SK-N-SH treated with all-trans-retinoic acid at 6 μM for 48 hours (cell line): Measurements from ENCODE around the gene METTL8.
"Not testable (repeated sequence)": the region's sequence is repeated elsewhere in the genome, so short reads cannot be mapped to it uniquely, and the experiment has no call there.

Experiments used
- ATAC-seq: fragments of 200-7000 bp; cut with Tn5 transposase; 3 replicates; pipeline ENCODE4 v1.9.1; 2020; ENCODE audit warnings: mild to moderate bottlenecking, moderate library complexity
- ARNTL ChIP-seq: fragments of 450-650 bp; formaldehyde crosslinking; IDR thresholded peaks from 2 replicates; pipeline ENCODE4 v1.5.0; 2020; ENCODE audit warnings: low read depth, mild to moderate bottlenecking, moderate library complexity, borderline replicate concordance
- BACH2 ChIP-seq: fragments of 250-450 bp; sonication (Bioruptor Pico); IDR thresholded peaks from 2 replicates; pipeline ENCODE4 v1.9.0; 2021; ENCODE audit warnings: mild to moderate bottlenecking, borderline replicate concordance
- CSDC2 ChIP-seq: fragments of 250-450 bp; sonication (Bioruptor Pico); IDR thresholded peaks from 2 replicates; pipeline ENCODE4 v1.5.0; 2020; ENCODE audit warnings: mild to moderate bottlenecking, moderate library complexity
- ESRRG ChIP-seq: fragments of 250-450 bp; sonication (Bioruptor Pico); IDR thresholded peaks from 2 replicates; pipeline ENCODE4 v1.6.1; 2021; ENCODE audit warnings: mild to moderate bottlenecking
- GLIS3 ChIP-seq: fragments of 250-450 bp; sonication (Bioruptor Pico); IDR thresholded peaks from 2 replicates; pipeline ENCODE4 v1.5.0; 2020; ENCODE audit warnings: mild to moderate bottlenecking, moderate library complexity
- ISL1 ChIP-seq: fragments of 250-450 bp; sonication (Bioruptor Pico); IDR thresholded peaks from 2 replicates; pipeline ENCODE4 v2.1.2; 2022; ENCODE audit warnings: mild to moderate bottlenecking, moderate library complexity
- OSR1 ChIP-seq: fragments of 250-450 bp; sonication (Bioruptor Pico); IDR thresholded peaks from 2 replicates; pipeline ENCODE4 v1.8.0; 2022; ENCODE audit warnings: moderate library complexity, mild to moderate bottlenecking, inconsistent platforms
- PPARA ChIP-seq: fragments of 250-450 bp; sonication (Bioruptor Pico); IDR thresholded peaks from 2 replicates; pipeline ENCODE4 v1.5.0; 2020; ENCODE audit warnings: mild to moderate bottlenecking, borderline replicate concordance
- RARB ChIP-seq: fragments of 250-450 bp; sonication (Bioruptor Pico); IDR thresholded peaks from 2 replicates; pipeline ENCODE4 v1.8.0; 2021; ENCODE audit warnings: mild to moderate bottlenecking, moderate library complexity
- SNAI2 ChIP-seq: fragments of 250-450 bp; sonication (Bioruptor Pico); IDR thresholded peaks from 2 replicates; pipeline ENCODE4 v1.5.0; 2020; ENCODE audit warnings: mild to moderate bottlenecking, moderate library complexity
- TCF4 ChIP-seq: fragments of 250-450 bp; sonication (Bioruptor Pico); IDR thresholded peaks from 2 replicates; pipeline ENCODE4 v1.8.0; 2021; ENCODE audit warnings: mild to moderate bottlenecking, moderate library complexity, borderline replicate concordance
- TOX ChIP-seq: fragments of 250-450 bp; sonication (Bioruptor Pico); IDR thresholded peaks from 2 replicates; pipeline ENCODE4 v1.8.0; 2021; ENCODE audit warnings: mild to moderate bottlenecking, moderate library complexity, borderline replicate concordance
- ZC3H10 ChIP-seq: fragments of 250-450 bp; sonication (Bioruptor Pico); IDR thresholded peaks from 2 replicates; pipeline ENCODE4 v1.5.1; 2021; ENCODE audit warnings: mild to moderate bottlenecking, moderate library complexity
- ZFP3 ChIP-seq: fragments of 250-450 bp; sonication (Bioruptor Pico); IDR thresholded peaks from 2 replicates; pipeline ENCODE4 v1.5.0; 2020; ENCODE audit warnings: mild to moderate bottlenecking, moderate library complexity
- ZFP30 ChIP-seq: fragments of 450-650 bp; formaldehyde crosslinking; IDR thresholded peaks from 2 replicates; pipeline ENCODE4 v1.5.0; 2022; ENCODE audit warnings: mild to moderate bottlenecking, moderate library complexity
- ZNF565 ChIP-seq: fragments of 450-650 bp; formaldehyde crosslinking; conservative IDR thresholded peaks from 2 replicates; pipeline ENCODE4 v1.5.0; 2020; ENCODE audit warnings: low read depth, mild to moderate bottlenecking, moderate library complexity
- ZNF8 ChIP-seq: fragments of 450-650 bp; formaldehyde crosslinking; IDR thresholded peaks from 2 replicates; pipeline ENCODE4 v1.5.0; 2020; ENCODE audit warnings: mild to moderate bottlenecking, moderate library complexity
- TF ChIP-seq, protein P1 (sequence below): fragments of 250-450 bp; sonication (Bioruptor Pico); IDR thresholded peaks from 2 replicates; pipeline ENCODE4 v1.5.1; 2021; ENCODE audit warnings: mild to moderate bottlenecking, moderate library complexity
- TF ChIP-seq, protein P2 (sequence below): fragments of 250-450 bp; sonication (Bioruptor Pico); IDR thresholded peaks from 2 replicates; pipeline ENCODE4 v1.8.0; 2021; ENCODE audit warnings: low read depth, mild to moderate bottlenecking, moderate library complexity, borderline replicate concordance
- TF ChIP-seq, protein P3 (sequence below): fragments of 250-450 bp; sonication (Bioruptor Pico); IDR thresholded peaks from 2 replicates; pipeline ENCODE4 v1.5.0; 2020; ENCODE audit warnings: mild to moderate bottlenecking, moderate library complexity
- TF ChIP-seq, protein P4 (sequence below): fragments of 250-450 bp; sonication (Bioruptor Pico); IDR thresholded peaks from 2 replicates; pipeline ENCODE4 v1.5.1; 2020; ENCODE audit warnings: low read depth, mild to moderate bottlenecking, moderate library complexity
- TF ChIP-seq, protein P5 (sequence below): fragments of 250-450 bp; sonication (Bioruptor Pico); IDR thresholded peaks from 2 replicates; pipeline ENCODE4 v1.8.0; 2020; ENCODE audit warnings: mild to moderate bottlenecking, moderate library complexity, borderline replicate concordance

The METTL8 gene

DNA sequence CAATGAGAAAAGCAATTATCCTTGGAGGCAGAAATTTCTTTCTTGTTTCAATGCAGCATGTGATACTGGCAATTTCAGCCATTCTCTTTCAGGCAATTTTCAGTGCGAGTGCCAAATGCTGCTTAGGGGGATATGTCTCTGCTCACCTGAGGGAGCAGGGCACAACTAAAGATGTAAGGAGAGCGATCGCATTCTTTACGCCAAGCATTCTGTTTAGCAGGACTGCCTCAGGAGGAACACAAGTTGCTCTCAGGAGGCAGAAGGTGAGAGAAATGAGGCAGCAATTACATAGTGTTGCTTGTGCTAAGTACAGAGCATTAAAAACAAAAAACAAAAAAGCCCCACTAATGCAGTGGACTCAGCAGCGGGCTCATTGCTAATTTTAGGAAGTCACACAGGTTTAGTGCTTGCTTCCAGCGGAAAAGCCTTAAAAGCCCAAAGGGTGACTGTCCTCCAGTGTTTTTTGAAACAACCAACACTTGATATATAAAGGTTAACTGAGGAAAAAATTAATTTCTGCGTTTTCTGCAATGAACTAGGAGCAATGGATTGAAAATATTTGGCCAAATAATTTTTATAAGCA is 116.9 kb downstream of the METTL8 start:
- no peak for TF ChIP-seq ZC3H10
- TF ChIP-seq ZFP30 (CRISPR knock-in tag): no peak
- TF ChIP-seq, protein P1, sequence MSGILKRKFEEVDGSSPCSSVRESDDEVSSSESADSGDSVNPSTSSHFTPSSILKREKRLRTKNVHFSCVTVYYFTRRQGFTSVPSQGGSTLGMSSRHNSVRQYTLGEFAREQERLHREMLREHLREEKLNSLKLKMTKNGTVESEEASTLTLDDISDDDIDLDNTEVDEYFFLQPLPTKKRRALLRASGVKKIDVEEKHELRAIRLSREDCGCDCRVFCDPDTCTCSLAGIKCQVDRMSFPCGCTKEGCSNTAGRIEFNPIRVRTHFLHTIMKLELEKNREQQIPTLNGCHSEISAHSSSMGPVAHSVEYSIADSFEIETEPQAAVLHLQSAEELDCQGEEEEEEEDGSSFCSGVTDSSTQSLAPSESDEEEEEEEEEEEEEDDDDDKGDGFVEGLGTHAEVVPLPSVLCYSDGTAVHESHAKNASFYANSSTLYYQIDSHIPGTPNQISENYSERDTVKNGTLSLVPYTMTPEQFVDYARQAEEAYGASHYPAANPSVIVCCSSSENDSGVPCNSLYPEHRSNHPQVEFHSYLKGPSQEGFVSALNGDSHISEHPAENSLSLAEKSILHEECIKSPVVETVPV: no peak
- TF ChIP-seq, protein P2, sequence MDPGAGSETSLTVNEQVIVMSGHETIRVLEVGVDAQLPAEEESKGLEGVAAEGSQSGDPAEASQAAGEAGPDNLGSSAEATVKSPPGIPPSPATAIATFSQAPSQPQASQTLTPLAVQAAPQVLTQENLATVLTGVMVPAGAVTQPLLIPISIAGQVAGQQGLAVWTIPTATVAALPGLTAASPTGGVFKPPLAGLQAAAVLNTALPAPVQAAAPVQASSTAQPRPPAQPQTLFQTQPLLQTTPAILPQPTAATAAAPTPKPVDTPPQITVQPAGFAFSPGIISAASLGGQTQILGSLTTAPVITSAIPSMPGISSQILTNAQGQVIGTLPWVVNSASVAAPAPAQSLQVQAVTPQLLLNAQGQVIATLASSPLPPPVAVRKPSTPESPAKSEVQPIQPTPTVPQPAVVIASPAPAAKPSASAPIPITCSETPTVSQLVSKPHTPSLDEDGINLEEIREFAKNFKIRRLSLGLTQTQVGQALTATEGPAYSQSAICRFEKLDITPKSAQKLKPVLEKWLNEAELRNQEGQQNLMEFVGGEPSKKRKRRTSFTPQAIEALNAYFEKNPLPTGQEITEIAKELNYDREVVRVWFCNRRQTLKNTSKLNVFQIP (CRISPR knock-in tag): no peak
- TF ChIP-seq GLIS3 (CRISPR knock-in tag): no peak
- TF ChIP-seq ZFP3: no peak
- TF ChIP-seq OSR1 (CRISPR knock-in tag): no peak
- no peak for ATAC-seq

DNA sequence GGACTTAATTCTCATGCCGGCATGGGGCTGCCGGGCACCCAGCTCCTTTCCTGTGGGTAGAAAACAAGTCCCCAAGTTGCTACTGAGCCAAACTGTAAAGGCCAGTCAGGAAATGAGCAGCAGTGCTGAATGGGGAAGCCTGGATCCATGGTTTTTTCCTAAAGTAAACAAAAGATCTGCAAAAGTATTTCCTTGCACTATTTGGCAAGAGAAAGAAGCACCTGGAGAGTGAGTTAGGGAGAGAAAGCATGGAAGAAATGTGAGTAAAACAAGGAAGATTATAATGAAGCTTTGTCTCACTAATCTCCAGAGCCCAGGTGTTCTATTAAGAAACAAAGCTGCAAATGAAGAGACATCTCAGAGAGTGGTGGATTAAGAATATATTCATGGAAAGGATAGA is 117.6 kb downstream of the METTL8 start:
- no peak for ATAC-seq
- no peak for TF ChIP-seq TOX (CRISPR knock-in tag)
- TF ChIP-seq ZNF565 (CRISPR knock-in tag): no peak
- no peak for TF ChIP-seq ZNF8 (CRISPR knock-in tag)
- TF ChIP-seq CSDC2: no peak
- TF ChIP-seq, protein P3, sequence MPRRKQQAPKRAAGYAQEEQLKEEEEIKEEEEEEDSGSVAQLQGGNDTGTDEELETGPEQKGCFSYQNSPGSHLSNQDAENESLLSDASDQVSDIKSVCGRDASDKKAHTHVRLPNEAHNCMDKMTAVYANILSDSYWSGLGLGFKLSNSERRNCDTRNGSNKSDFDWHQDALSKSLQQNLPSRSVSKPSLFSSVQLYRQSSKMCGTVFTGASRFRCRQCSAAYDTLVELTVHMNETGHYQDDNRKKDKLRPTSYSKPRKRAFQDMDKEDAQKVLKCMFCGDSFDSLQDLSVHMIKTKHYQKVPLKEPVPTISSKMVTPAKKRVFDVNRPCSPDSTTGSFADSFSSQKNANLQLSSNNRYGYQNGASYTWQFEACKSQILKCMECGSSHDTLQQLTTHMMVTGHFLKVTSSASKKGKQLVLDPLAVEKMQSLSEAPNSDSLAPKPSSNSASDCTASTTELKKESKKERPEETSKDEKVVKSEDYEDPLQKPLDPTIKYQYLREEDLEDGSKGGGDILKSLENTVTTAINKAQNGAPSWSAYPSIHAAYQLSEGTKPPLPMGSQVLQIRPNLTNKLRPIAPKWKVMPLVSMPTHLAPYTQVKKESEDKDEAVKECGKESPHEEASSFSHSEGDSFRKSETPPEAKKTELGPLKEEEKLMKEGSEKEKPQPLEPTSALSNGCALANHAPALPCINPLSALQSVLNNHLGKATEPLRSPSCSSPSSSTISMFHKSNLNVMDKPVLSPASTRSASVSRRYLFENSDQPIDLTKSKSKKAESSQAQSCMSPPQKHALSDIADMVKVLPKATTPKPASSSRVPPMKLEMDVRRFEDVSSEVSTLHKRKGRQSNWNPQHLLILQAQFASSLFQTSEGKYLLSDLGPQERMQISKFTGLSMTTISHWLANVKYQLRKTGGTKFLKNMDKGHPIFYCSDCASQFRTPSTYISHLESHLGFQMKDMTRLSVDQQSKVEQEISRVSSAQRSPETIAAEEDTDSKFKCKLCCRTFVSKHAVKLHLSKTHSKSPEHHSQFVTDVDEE (CRISPR knock-in tag): no peak
- no peak for TF ChIP-seq ISL1 (CRISPR knock-in tag)
- no peak for TF ChIP-seq PPARA (CRISPR knock-in tag)
- no peak for TF ChIP-seq TCF4 (CRISPR knock-in tag)
- no peak for TF ChIP-seq RARB
- TF ChIP-seq SNAI2: no peak
- TF ChIP-seq, protein P4, sequence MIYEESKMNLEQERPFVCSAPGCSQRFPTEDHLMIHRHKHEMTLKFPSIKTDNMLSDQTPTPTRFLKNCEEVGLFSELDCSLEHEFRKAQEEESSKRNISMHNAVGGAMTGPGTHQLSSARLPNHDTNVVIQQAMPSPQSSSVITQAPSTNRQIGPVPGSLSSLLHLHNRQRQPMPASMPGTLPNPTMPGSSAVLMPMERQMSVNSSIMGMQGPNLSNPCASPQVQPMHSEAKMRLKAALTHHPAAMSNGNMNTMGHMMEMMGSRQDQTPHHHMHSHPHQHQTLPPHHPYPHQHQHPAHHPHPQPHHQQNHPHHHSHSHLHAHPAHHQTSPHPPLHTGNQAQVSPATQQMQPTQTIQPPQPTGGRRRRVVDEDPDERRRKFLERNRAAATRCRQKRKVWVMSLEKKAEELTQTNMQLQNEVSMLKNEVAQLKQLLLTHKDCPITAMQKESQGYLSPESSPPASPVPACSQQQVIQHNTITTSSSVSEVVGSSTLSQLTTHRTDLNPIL (CRISPR knock-in tag): no peak
- no peak for TF ChIP-seq GLIS3 (CRISPR knock-in tag)
- no peak for TF ChIP-seq BACH2 (CRISPR knock-in tag)
- no peak for TF ChIP-seq ARNTL

- ATAC-seq: no peak
These were observed 118.0 kb downstream of the METTL8 start for GRCh38 chr2:171315781-171316180.

GRCh38 chr2:171312182-171312581 is 121.6 kb downstream of the METTL8 start:
- not testable (repeated sequence) for ATAC-seq

More at GRCh38 chr2:171315781-171316180, 118.0 kb downstream of the METTL8 start:
- no peak for TF ChIP-seq SNAI2
- TF ChIP-seq TOX (CRISPR knock-in tag): no peak
- TF ChIP-seq, protein P5, sequence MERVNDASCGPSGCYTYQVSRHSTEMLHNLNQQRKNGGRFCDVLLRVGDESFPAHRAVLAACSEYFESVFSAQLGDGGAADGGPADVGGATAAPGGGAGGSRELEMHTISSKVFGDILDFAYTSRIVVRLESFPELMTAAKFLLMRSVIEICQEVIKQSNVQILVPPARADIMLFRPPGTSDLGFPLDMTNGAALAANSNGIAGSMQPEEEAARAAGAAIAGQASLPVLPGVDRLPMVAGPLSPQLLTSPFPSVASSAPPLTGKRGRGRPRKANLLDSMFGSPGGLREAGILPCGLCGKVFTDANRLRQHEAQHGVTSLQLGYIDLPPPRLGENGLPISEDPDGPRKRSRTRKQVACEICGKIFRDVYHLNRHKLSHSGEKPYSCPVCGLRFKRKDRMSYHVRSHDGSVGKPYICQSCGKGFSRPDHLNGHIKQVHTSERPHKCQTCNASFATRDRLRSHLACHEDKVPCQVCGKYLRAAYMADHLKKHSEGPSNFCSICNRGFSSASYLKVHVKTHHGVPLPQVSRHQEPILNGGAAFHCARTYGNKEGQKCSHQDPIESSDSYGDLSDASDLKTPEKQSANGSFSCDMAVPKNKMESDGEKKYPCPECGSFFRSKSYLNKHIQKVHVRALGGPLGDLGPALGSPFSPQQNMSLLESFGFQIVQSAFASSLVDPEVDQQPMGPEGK (CRISPR knock-in tag): no peak
- no peak for TF ChIP-seq TCF4 (CRISPR knock-in tag)
- no peak for TF ChIP-seq ESRRG (CRISPR knock-in tag)
- no peak for TF ChIP-seq RARB
- no peak for TF ChIP-seq PPARA (CRISPR knock-in tag)
- no peak for TF ChIP-seq ZNF8 (CRISPR knock-in tag)
- TF ChIP-seq, all 23 proteins: peak for 0

- ATAC-seq: not testable (repeated sequence)
These were observed 122.2 kb downstream of the METTL8 start for GRCh38 chr2:171311589-171311988.
